SK-N-SH treated with all-trans-retinoic acid at 6 μM for 48 hours (cell line): ENCODE data around the gene AK3.

Source experiments
- ARNTL ChIP-seq: fragments of 450-650 bp; formaldehyde crosslinking; IDR thresholded peaks from 2 replicates; pipeline ENCODE4 v1.5.0; 2020; ENCODE audit warnings: low read depth, mild to moderate bottlenecking, moderate library complexity, borderline replicate concordance
- CREB5 ChIP-seq: fragments of 250-450 bp; sonication (Bioruptor Pico); IDR thresholded peaks from 2 replicates; pipeline ENCODE4 v1.5.1; 2020; ENCODE audit warnings: low read depth, mild to moderate bottlenecking, moderate library complexity
- PPARA ChIP-seq: fragments of 250-450 bp; sonication (Bioruptor Pico); IDR thresholded peaks from 2 replicates; pipeline ENCODE4 v1.5.0; 2020; ENCODE audit warnings: mild to moderate bottlenecking, borderline replicate concordance
- RARB ChIP-seq: fragments of 250-450 bp; sonication (Bioruptor Pico); IDR thresholded peaks from 2 replicates; pipeline ENCODE4 v1.8.0; 2021; ENCODE audit warnings: mild to moderate bottlenecking, moderate library complexity
- SNAI2 ChIP-seq: fragments of 250-450 bp; sonication (Bioruptor Pico); IDR thresholded peaks from 2 replicates; pipeline ENCODE4 v1.5.0; 2020; ENCODE audit warnings: mild to moderate bottlenecking, moderate library complexity
- TSHZ2 ChIP-seq: fragments of 250-450 bp; sonication (Bioruptor Pico); IDR thresholded peaks from 2 replicates; pipeline ENCODE4 v1.5.0; 2020; ENCODE audit warnings: mild to moderate bottlenecking, moderate library complexity
- ZFP3 ChIP-seq: fragments of 250-450 bp; sonication (Bioruptor Pico); IDR thresholded peaks from 2 replicates; pipeline ENCODE4 v1.5.0; 2020; ENCODE audit warnings: mild to moderate bottlenecking, moderate library complexity
- ZFP30 ChIP-seq: fragments of 450-650 bp; formaldehyde crosslinking; IDR thresholded peaks from 2 replicates; pipeline ENCODE4 v1.5.0; 2022; ENCODE audit warnings: mild to moderate bottlenecking, moderate library complexity
- ZNF565 ChIP-seq: fragments of 450-650 bp; formaldehyde crosslinking; conservative IDR thresholded peaks from 2 replicates; pipeline ENCODE4 v1.5.0; 2020; ENCODE audit warnings: low read depth, mild to moderate bottlenecking, moderate library complexity
- TF ChIP-seq, protein P1 (sequence below): fragments of 250-450 bp; sonication (Bioruptor Pico); IDR thresholded peaks from 2 replicates; pipeline ENCODE4 v1.8.0; 2020; ENCODE audit warnings: mild to moderate bottlenecking, moderate library complexity, borderline replicate concordance
- TF ChIP-seq, protein P2 (sequence below): fragments of 250-450 bp; sonication (Bioruptor Pico); IDR thresholded peaks from 2 replicates; pipeline ENCODE4 v1.8.0; 2021; ENCODE audit warnings: low read depth, mild to moderate bottlenecking, moderate library complexity, borderline replicate concordance

- TF ChIP-seq, protein P1, sequence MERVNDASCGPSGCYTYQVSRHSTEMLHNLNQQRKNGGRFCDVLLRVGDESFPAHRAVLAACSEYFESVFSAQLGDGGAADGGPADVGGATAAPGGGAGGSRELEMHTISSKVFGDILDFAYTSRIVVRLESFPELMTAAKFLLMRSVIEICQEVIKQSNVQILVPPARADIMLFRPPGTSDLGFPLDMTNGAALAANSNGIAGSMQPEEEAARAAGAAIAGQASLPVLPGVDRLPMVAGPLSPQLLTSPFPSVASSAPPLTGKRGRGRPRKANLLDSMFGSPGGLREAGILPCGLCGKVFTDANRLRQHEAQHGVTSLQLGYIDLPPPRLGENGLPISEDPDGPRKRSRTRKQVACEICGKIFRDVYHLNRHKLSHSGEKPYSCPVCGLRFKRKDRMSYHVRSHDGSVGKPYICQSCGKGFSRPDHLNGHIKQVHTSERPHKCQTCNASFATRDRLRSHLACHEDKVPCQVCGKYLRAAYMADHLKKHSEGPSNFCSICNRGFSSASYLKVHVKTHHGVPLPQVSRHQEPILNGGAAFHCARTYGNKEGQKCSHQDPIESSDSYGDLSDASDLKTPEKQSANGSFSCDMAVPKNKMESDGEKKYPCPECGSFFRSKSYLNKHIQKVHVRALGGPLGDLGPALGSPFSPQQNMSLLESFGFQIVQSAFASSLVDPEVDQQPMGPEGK (CRISPR knock-in tag) = no peak
- TF ChIP-seq TSHZ2 (CRISPR knock-in tag) = no peak
- TF ChIP-seq, protein P2, sequence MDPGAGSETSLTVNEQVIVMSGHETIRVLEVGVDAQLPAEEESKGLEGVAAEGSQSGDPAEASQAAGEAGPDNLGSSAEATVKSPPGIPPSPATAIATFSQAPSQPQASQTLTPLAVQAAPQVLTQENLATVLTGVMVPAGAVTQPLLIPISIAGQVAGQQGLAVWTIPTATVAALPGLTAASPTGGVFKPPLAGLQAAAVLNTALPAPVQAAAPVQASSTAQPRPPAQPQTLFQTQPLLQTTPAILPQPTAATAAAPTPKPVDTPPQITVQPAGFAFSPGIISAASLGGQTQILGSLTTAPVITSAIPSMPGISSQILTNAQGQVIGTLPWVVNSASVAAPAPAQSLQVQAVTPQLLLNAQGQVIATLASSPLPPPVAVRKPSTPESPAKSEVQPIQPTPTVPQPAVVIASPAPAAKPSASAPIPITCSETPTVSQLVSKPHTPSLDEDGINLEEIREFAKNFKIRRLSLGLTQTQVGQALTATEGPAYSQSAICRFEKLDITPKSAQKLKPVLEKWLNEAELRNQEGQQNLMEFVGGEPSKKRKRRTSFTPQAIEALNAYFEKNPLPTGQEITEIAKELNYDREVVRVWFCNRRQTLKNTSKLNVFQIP (CRISPR knock-in tag) = no peak
- no peak for TF ChIP-seq ZFP3 (CRISPR knock-in tag)
- no peak for TF ChIP-seq ZFP30 (CRISPR knock-in tag)
- TF ChIP-seq ARNTL (CRISPR knock-in tag) = no peak
- no peak for TF ChIP-seq RARB (CRISPR knock-in tag)
- TF ChIP-seq CREB5 = no peak
- no peak for TF ChIP-seq ZNF565 (CRISPR knock-in tag)
- no peak for TF ChIP-seq PPARA (CRISPR knock-in tag)
- TF ChIP-seq SNAI2 = no peak
Measured at GRCh38 chr9:4704129-4704528, 36.9 kb downstream of the AK3 start.
